Measurements from ENCODE around the gene OOSP4A.

The OOSP4A gene

GRCh38 chr11:60018058-60018457 is 54.2 kb downstream of the OOSP4A start:
- no peak overlapping the region for H3K4me3 ChIP-seq (ENCODE audit: control insufficient read depth, low read depth, low read length)
- no peak for DNase-seq (ENCODE audit: low read depth)
- no peak for TF ChIP-seq CTCF (IDR thresholded peaks at IDR 0.05; ENCODE audit: control insufficient read depth, insufficient read depth, low read depth, low read length, missing control alignments)

All from AG09309 (cell line).